C1 segment of cervical spinal cord (tissue), 14 donors: Measurements from ENCODE around the gene ZFP3.
"Not testable (repeated sequence)": the region's sequence is repeated elsewhere in the genome, so short reads cannot be mapped to it uniquely, and the experiment has no call there.

ENCODE experiments used
- DNase-seq, 14 donors: peaks; one replicate each; lab custom pipeline; 2025; lab: John Stamatoyannopoulos, UW

ZFP3 gene

DNA sequence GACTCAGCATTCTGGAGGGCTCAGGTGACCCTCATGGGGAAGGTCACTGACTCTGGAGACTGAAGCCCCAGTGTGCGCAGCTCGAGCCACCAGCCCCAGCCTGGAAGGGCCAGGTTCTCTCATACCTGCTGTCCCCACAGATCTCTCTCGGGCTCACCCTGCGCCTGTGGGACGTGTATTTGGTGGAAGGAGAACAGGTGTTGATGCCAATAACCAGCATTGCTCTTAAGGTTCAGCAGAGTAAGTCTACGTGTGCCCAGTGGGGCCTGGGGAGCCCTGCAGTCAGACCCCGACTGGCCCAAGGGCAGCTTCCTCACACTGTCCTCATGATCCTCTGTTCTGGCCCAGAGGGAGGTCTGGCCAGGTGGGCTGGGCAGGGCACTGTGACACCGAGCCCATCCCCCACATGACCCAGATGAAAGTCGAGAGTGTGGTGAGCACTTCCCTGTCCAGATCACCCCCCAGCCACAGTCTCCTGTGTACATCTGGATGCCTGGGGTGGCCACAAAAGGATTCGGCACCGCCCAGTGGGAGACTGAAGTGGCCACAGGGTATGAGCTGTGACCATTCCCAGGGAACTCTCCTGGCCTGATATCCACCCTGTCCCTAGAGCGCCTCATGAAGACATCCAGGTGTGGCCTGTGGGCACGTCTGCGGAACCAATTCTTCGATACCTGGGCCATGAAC is 59.4 kb downstream of the ZFP3 start:
- not testable (repeated sequence) for DNase-seq

DNA sequence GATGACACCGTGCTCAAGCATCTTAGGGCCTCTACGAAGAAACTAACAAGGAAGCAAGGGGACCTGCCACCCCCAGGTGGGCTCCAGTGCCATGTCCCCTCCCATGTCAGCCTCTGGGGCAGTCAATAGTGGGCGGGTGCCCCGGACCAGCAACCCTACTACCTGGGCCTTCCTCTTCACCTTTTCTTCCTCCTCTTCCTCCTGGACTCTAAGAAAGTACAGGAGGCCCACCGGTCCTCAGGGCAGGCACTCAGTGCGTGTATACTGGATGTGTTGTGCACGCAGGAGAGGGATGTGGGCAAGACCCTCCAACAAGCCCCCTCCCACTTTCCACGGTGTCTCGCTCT is 59.9 kb downstream of the ZFP3 start:
- not testable (repeated sequence) for DNase-seq

DNA sequence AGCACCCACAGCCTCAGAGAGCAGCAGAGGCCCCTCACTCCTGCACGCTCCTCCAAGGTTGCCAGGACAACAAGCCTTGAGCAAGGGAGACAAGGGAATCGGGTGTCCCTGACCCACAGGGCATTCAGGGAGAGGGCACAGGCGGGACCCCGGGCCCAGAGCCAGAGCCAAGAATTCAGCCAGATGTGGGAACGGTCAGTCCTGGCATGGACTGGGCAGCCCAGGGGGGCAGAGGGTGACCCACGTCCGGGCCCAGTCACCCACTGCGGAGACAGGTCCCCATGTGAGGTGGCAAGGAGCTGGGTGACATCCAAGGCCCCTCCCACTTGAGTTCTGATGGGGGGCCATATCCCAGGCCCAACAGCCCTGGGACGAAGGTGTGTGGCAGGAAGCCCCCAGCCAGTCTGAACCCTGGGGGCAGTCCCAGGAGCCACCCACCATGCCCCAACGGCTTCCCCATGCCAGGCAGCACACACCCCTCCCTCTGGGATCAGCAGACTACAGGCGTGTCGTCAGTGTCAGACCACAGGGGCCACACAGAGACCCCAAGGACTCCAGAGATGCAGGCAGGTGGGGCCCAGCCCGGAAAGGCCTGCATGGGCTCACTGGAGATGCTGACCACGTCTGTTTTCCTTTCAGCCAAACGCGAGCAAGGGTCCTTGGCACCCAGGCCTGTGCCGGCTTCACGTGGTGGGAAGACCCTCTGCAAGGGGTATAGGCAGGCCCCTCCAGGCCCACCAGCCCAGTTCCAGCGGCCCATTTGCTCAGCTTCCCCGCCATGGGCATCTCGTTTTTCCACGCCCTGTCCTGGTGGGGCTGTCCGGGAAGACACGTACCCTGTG is 60.6 kb downstream of the ZFP3 start:
- DNase-seq, result no peak

DNA sequence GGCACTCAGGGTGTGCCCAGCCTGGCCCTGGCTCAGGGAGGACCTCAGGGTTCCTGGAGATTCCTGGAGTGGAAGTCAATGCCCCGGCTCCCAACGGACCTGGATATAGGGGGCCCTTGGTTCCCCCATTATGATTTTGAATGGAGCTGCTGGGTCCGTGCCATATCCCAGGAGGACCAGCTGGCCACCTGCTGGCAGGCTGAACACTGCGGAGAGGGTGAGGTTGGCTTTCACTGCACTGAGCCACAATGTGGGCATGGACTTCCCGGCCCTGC is 61.1 kb downstream of the ZFP3 start:
- no peak for DNase-seq

DNA sequence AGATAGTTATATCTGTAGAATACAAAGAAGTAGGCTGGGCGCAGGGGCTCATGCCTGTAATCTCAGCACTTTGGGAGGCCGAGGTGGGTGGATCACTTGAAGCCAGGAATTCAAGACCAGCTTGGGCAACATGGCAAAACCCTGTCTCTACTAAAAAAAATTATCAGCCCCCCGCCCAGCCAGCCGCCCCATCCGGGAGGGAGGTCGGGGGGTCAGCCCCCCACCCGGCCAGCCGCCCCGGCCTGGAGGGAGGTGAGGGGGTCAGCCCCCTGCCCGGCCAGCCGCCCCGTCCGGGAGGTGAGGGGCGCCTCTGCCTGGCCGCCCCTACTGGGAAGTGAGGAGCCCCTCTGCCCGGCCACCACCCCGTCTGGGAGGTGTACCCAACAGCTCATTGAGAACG is 64.6 kb downstream of the ZFP3 start:
- not testable (repeated sequence) for DNase-seq
